Dermis blood vessel endothelial cell (primary cell): ENCODE results near the gene SLC47A2. TPM values are rescaled to one million over a fixed set of nuclear protein-coding genes. Genes with fewer than 3 reads are reported as not detected.

ENCODE experiments used
- DNase-seq: peaks from one replicate; pipeline ENCODE4 v3.0.0; 2010
- total RNA-seq: library from RNA; depleted of rRNA; stranded (reverse); fragments of >200 nt; gene quantifications from 2 replicates; pipeline ENCODE4 v1.2.3, GENCODE V29; 2014

SLC47A2 gene
- total RNA-seq, 1 donor from 2014 or later = not detected

GRCh38 chr17:19664136-19664820 is 52.1 kb downstream of the SLC47A2 start:
- no peak for DNase-seq

GRCh38 chr17:19663097-19663496 is 53.3 kb downstream of the SLC47A2 start:
- no peak for DNase-seq

GRCh38 chr17:19661121-19661520 is 55.3 kb downstream of the SLC47A2 start:
- DNase-seq = no peak

GRCh38 chr17:19660219-19660870 is 56.0 kb downstream of the SLC47A2 start:
- DNase-seq = no peak

GRCh38 chr17:19659366-19660177 is 56.8 kb downstream of the SLC47A2 start:
- DNase-seq = no peak

- no peak for DNase-seq
Measured at GRCh38 chr17:19656851-19657581, 59.4 kb downstream of the SLC47A2 start.

- DNase-seq = no peak
Measured at GRCh38 chr17:19656336-19656735, 60.0 kb downstream of the SLC47A2 start.

- DNase-seq = peak; percentile 32
Measured at GRCh38 chr17:19654896-19655295, 61.5 kb downstream of the SLC47A2 start.

GRCh38 chr17:19654342-19654886 is 62.0 kb downstream of the SLC47A2 start:
- DNase-seq = no peak

GRCh38 chr17:19652595-19652994 is 63.8 kb downstream of the SLC47A2 start:
- no peak for DNase-seq

- DNase-seq = no peak
Measured at GRCh38 chr17:19651451-19652238, 64.7 kb downstream of the SLC47A2 start.

- DNase-seq = no peak
Measured at GRCh38 chr17:19650826-19651225, 65.6 kb downstream of the SLC47A2 start.

- no peak for DNase-seq
Measured at GRCh38 chr17:19649274-19649541, 67.2 kb downstream of the SLC47A2 start.

GRCh38 chr17:19648475-19649273 is 67.7 kb downstream of the SLC47A2 start, which contains the start of gene ALDH3A2:
TSS of gene ALDH3A2 (plus strand) at chr17:19648751. CDS start at chr17:19648972, 221 bp downstream.
- peak; percentile 96 for DNase-seq

- peak; percentile 69 for DNase-seq
Measured at GRCh38 chr17:19647697-19648474, 68.5 kb downstream of the SLC47A2 start.

GRCh38 chr17:19646788-19647696 is 69.3 kb downstream of the SLC47A2 start:
- DNase-seq = peak; percentile 52

- peak; percentile 7 for DNase-seq
Measured at GRCh38 chr17:19645734-19646201, 70.6 kb downstream of the SLC47A2 start.

GRCh38 chr17:19644493-19645210 is 71.7 kb downstream of the SLC47A2 start:
- DNase-seq = no peak
